K562 (cell line): ENCODE data around the gene BCAS1. TPM values are rescaled to one million over a fixed set of nuclear protein-coding genes. Genes with fewer than 3 reads are reported as not detected.
A peak's percentile ranks its signal among the peaks of the same experiment; 100 is the strongest.

ENCODE experiments used
- ATAC-seq: fragments of 200-7000 bp; cut with Tn5 transposase; 3 replicates; pipeline ENCODE4 v1.9.1; 2020; ENCODE audit warnings: moderate library complexity
- BruUV-seq: library from RNA; stranded (reverse); fragments of 400-500 nt; replicated peaks from 2 replicates; lab custom pipeline; 2021; lab: Mats Ljungman, UMichigan
- CTCF ChIA-PET: fragments of 300-600 bp; formaldehyde crosslinking; extraction: SDS; loops from one replicate; lab custom pipeline; 2021; ENCODE audit warnings: low intra/inter-chr PET ratio; lab: Yijun Ruan, JAX
- POLR2A ChIA-PET: fragments of 300-600, 350-650 bp; sonication (Branson Sonifier 250); formaldehyde crosslinking; extraction: SDS; loops from one replicate; lab custom pipeline; 2021; ENCODE audit warnings: antibody characterized with exemption, inconsistent platforms; lab: Yijun Ruan, JAX
- DNase-seq, 4 experiments: peaks; one replicate each; pipeline versions ENCODE4 v3.0.0 to v3.0.0-alpha.2; 2011 to 2018; ENCODE audit warnings: low spot score in 3 of 4, mixed read lengths in 3 of 4; ENCODE audit errors: extremely low read depth in 1 of 4
- FAIRE-seq: peaks from 2 replicates; lab custom pipeline; 2011; peaks lifted over from hg19 to GRCh38; lab: Jason Lieb, UNC
- H2AFZ ChIP-seq: 2 replicates; pipeline ENCODE4 v1.6.0; 2011; ENCODE audit warnings: low read depth, low read length, control low read depth, inconsistent platforms
- H3K27ac ChIP-seq: fragments of 200-600 bp; 3 replicates; pipeline ENCODE4 v1.8.0; 2011; ENCODE audit warnings: low read depth, mild to moderate bottlenecking, control low read depth, inconsistent platforms, low read length, moderate library complexity, mixed read lengths; ENCODE audit errors: extremely low read depth
- H3K27me3 ChIP-seq, 2 experiments: fragments of 300-600 bp in 1 of 2; 2 replicates in 1 of 2; 3 replicates in 1 of 2; pipeline versions ENCODE4 v1.6.0 to v1.8.0; 2011; ENCODE audit warnings: inconsistent platforms in 2 of 2, low read length in 2 of 2, mild to moderate bottlenecking in 1 of 2, mixed read lengths in 1 of 2, moderate library complexity in 1 of 2; ENCODE audit not compliant: control insufficient read depth in 2 of 2, insufficient read depth in 2 of 2
- H3K36me3 ChIP-seq: fragments of 300-600 bp; 3 replicates; pipeline ENCODE4 v1.8.0; 2011; ENCODE audit warnings: mild to moderate bottlenecking, low read length, inconsistent platforms; ENCODE audit not compliant: control insufficient read depth, insufficient read depth
- H3K4me1 ChIP-seq, 2 experiments: fragments of 200-600 bp in 1 of 2; replicated peaks in 1 of 2; 2 replicates in 1 of 2; 3 replicates in 1 of 2; pipeline versions ENCODE4 v1.5.1 to v1.8.0; 2011; ENCODE audit warnings: inconsistent platforms in 2 of 2, low read length in 2 of 2, mild to moderate bottlenecking in 1 of 2, mixed read lengths in 1 of 2, moderate library complexity in 1 of 2; ENCODE audit not compliant: control insufficient read depth in 2 of 2, insufficient read depth in 2 of 2
- H3K4me2 ChIP-seq: 2 replicates; pipeline ENCODE4 v1.6.1; 2011; ENCODE audit warnings: low read length, control low read depth, inconsistent platforms, mixed read lengths; ENCODE audit not compliant: insufficient read depth
- H3K4me3 ChIP-seq: fragments of 200-600 bp; sonication (generic), shearing (Covaris generic); 2 replicates; pipeline ENCODE4 v1.5.1; 2016; ENCODE audit warnings: control low read depth, inconsistent platforms
- H3K79me2 ChIP-seq: fragments of 200-600 bp; 3 replicates; pipeline ENCODE4 v1.8.0; 2011; ENCODE audit warnings: low read length, inconsistent platforms; ENCODE audit not compliant: control insufficient read depth, insufficient read depth
- H3K9ac ChIP-seq, 2 experiments: 2 replicates each; pipeline versions ENCODE4 v1.6.0 to v1.6.1; 2011; ENCODE audit warnings: low read depth in 2 of 2, low read length in 2 of 2, control low read depth in 1 of 2, inconsistent platforms in 1 of 2, mild to moderate bottlenecking in 1 of 2, mixed read lengths in 1 of 2; ENCODE audit not compliant: insufficient read depth in 1 of 2
- H3K9me1 ChIP-seq: one replicate; pipeline ENCODE4 v1.6.0; 2011; ENCODE audit warnings: inconsistent platforms, mild to moderate bottlenecking, low read length, moderate library complexity; ENCODE audit not compliant: control insufficient read depth, insufficient read depth
- H3K9me3 ChIP-seq: replicated peaks from 2 replicates; pipeline ENCODE4 v1.5.1; 2011; ENCODE audit warnings: low read depth, low read length, inconsistent platforms; ENCODE audit not compliant: control insufficient read depth, insufficient read depth
- H4K20me1 ChIP-seq: replicated peaks from 2 replicates; pipeline ENCODE4 v1.6.1; 2011; ENCODE audit warnings: low read length, inconsistent platforms, mixed read lengths; ENCODE audit not compliant: control insufficient read depth, insufficient read depth
- COPS2 ChIP-seq: fragments of 450-650 bp; conservative IDR thresholded peaks from 2 replicates; pipeline ENCODE4 v1.6.1; 2016; ENCODE audit warnings: mild to moderate bottlenecking, moderate library complexity
- FOXK2 ChIP-seq, 2 experiments: fragments of 450-650 bp; IDR thresholded peaks in 1 of 2; conservative IDR thresholded peaks in 1 of 2; 2 replicates each; pipeline ENCODE4 v1.6.1; 2016; ENCODE audit warnings: low read depth in 2 of 2, mild to moderate bottlenecking in 1 of 2
- FOXM1 ChIP-seq, 2 experiments: fragments of 450-650 bp in 1 of 2; sonication (generic) in 1 of 2; formaldehyde crosslinking in 1 of 2; IDR thresholded peaks; 2 replicates each; pipeline versions ENCODE4 v1.6.1 to v1.9.0; 2017 to 2022; ENCODE audit warnings: low read depth in 2 of 2, mild to moderate bottlenecking in 2 of 2, missing genetic modification reagents in 1 of 2, moderate library complexity in 1 of 2
- ILK ChIP-seq: fragments of 450-650 bp; IDR thresholded peaks from 2 replicates; pipeline ENCODE4 v1.6.1; 2016; ENCODE audit warnings: missing genetic modification characterization, low read depth, mild to moderate bottlenecking, missing compliant biosample characterization, moderate library complexity, borderline replicate concordance
- SPI1 ChIP-seq: IDR thresholded peaks from 2 replicates; pipeline ENCODE4 v1.6.1; 2011; ENCODE audit warnings: low read depth, low read length, control low read depth, borderline replicate concordance
- TFAM ChIP-seq: fragments of 250-450 bp; sonication (Bioruptor Pico); conservative IDR thresholded peaks from 2 replicates; pipeline ENCODE4 v1.5.0; 2021; ENCODE audit warnings: mild to moderate bottlenecking, moderate library complexity
- WGBS: fragments of 100-300 bp; shearing (Covaris generic); methylation state at CpG from one replicate; pipeline ENCODE4 v1.1.6; 2016; ENCODE audit warnings: low coverage, mixed read lengths; ENCODE audit not compliant: insufficient coverage; ENCODE audit errors: missing lambda C conversion rate; 5-methylcytosine and 5-hydroxymethylcytosine counted together
- in situ Hi-C: fragments of 300-500 bp; cut with MboI; formaldehyde crosslinking; loops from 4 replicates; pipeline ENCODE4 v1.15.0; 2018; ENCODE audit warnings: inconsistent platforms, mixed read lengths
- intact Hi-C: fragments of 100-400 bp; cut with micrococcal nuclease; formaldehyde crosslinking; loops from 2 replicates; pipeline ENCODE4 v1.14.2; 2022
- polyA plus RNA-seq, 8 experiments: library from polyadenylated mRNA; depleted of rRNA in 4 of 8; stranded (reverse) in 5 of 8; unstranded in 3 of 8; fragments of >200 nt; fragmentation: Nextera tagmentation in 2 of 8; fragmentation: Illumina TruSeq in 1 of 8; extraction: Ambion mirVana in 2 of 8; extraction: Trizol in 1 of 8; gene quantifications; 2 replicates each; pipeline versions ENCODE4 v1.2.1 to v1.2.3, GENCODE V29; 2011 to 2014; ENCODE audit warnings: inconsistent platforms in 1 of 8, missing spikeins in 1 of 8
- total RNA-seq, 7 experiments: library from RNA; depleted of rRNA in 6 of 7; stranded (reverse); fragments of >200 nt in 6 of 7; fragmentation: Illumina TruSeq in 2 of 7; extraction: Trizol in 2 of 7; gene quantifications; 2 replicates each; pipeline versions ENCODE4 v1.2.1 to v1.2.3, GENCODE V29; 2011 to 2021; ENCODE audit warnings: low replicate concordance in 1 of 7
- TF ChIP-seq, protein P1 (sequence below): fragments of 250-450 bp; sonication (Bioruptor Pico); IDR thresholded peaks from 2 replicates; pipeline ENCODE4 v1.8.0; 2021; ENCODE audit warnings: mild to moderate bottlenecking, moderate library complexity

The BCAS1 gene
- total and polyA plus RNA-seq, 9 of the 15 experiments (the other 6 are each of a cell fraction or from before 2014, with no cell fraction given): 0.18 to 2.3 (median 0.93) TPM

DNA sequence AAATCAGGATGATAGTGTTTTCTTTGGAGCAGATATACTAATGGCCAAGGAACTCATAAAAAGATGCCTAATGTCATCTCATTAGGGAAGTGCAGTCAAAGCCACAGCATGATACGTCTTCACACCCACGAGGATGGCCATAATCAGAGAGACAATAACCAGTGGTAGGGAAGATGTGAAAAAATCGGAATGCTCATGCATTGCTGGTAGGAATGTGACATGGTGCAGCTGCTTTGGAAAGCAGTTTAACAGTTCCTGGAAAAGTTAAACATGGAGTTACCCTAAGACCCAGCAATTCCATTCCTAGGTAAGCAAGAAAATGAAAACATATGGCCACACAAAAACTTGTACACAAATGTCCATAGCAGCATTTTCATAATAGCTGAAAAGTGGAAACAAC is 29.9 kb downstream of the BCAS1 start:
- in situ Hi-C loops: no loop called here
- CTCF ChIA-PET: no interaction called here
- no TSS peak for BruUV-seq

GRCh38 chr20:54038961-54039360 is 31.4 kb downstream of the BCAS1 start:
- no peaks in the 10 kb centered on the region; the same call in 1 of the 2 replicates for H3K9me3 ChIP-seq
- FAIRE-seq: no peak
- CTCF ChIA-PET: no interaction called here
- H3K36me3 ChIP-seq: no peaks in the 10 kb centered on the region
- no peak for DNase-seq
- no peaks in the 10 kb centered on the region for H4K20me1 ChIP-seq
- peak overlapping the region; percentile 64 for H2AFZ ChIP-seq
- H3K27ac ChIP-seq: no peak overlapping the region
- BruUV-seq: no TSS peak
- H3K79me2 ChIP-seq: no peaks in the 10 kb centered on the region
- in situ Hi-C loops: no loop called here
- no peak overlapping the region for H3K9ac ChIP-seq
- no peak overlapping the region for H3K4me3 ChIP-seq
- H3K4me1 ChIP-seq: peaks cover 0 to 11% of the 10 kb centered on the region in 2 experiments; a peak in 2 of 5 replicates
- intact Hi-C loops: no loop called here
- no peak for ATAC-seq
- 7% methylated on average over 5 of the region's 5 CpGs for WGBS
- POLR2A ChIA-PET: interaction anchor here (1.0 kb wide), 1 partner anchor 11 kb away, joined by 3 read pairs; no protein-coding TSS in a partner anchor
- H3K9me1 ChIP-seq: no peaks in the 10 kb centered on the region
- no peaks in the 10 kb centered on the region for H3K27me3 ChIP-seq
- H3K4me2 ChIP-seq: no peak overlapping the region
- TF ChIP-seq COPS2 (no peak), FOXK2 (conservative IDR thresholded peaks at IDR 0.05 in 1 of 2, IDR thresholded peaks at IDR 0.05 in 1 of 2; ENCODE audit: low read depth in 2 of 2) (no peak), FOXM1 (IDR thresholded peaks at IDR 0.05; ENCODE audit: low read depth) (no peak), FOXM1 (CRISPR knock-in tag; IDR thresholded peaks at IDR 0.05; ENCODE audit: low read depth) (no peak)
- TF ChIP-seq, protein P1, sequence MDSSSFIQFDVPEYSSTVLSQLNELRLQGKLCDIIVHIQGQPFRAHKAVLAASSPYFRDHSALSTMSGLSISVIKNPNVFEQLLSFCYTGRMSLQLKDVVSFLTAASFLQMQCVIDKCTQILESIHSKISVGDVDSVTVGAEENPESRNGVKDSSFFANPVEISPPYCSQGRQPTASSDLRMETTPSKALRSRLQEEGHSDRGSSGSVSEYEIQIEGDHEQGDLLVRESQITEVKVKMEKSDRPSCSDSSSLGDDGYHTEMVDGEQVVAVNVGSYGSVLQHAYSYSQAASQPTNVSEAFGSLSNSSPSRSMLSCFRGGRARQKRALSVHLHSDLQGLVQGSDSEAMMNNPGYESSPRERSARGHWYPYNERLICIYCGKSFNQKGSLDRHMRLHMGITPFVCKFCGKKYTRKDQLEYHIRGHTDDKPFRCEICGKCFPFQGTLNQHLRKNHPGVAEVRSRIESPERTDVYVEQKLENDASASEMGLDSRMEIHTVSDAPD (CRISPR knock-in tag): no peak

More for the DNA sequence above, 29.9 kb downstream of the BCAS1 start:
- POLR2A ChIA-PET: no interaction called here
- TF ChIP-seq TFAM (CRISPR knock-in tag): no peak
- no peak for TF ChIP-seq ILK (tag)
- peak; percentile 31; the same call in 1 of the 2 replicates for TF ChIP-seq SPI1
- TF ChIP-seq, all 486 proteins: peak for 1
- Histone ChIP-seq H3K4me3 (no peak overlapping the region), H3K4me1 (peaks cover 0 to 11% of the 10 kb centered on the region in 2 experiments; a peak in 2 of 5 replicates), H3K4me2 (no peak overlapping the region), H3K9me1 (no peaks in the 10 kb centered on the region), H3K9me3 (peaks cover 2% of the 10 kb centered on the region), H4K20me1 (no peaks in the 10 kb centered on the region), H3K27me3 (no peaks in the 10 kb centered on the region), H3K79me2 (no peaks in the 10 kb centered on the region), H3K9ac (no peak overlapping the region), H2AFZ (no peak overlapping the region), H3K36me3 (no peaks in the 10 kb centered on the region), H3K27ac (no peak overlapping the region)
- DNase-seq (no peak), FAIRE-seq (no peak), ATAC-seq (no peak)
- WGBS: 2% methylated on average over 3 of the region's 3 CpGs
- intact Hi-C loops: no loop called here
